Bronchial epithelial cell (primary cell): ENCODE data around the gene IL17D. TPM values are rescaled to one million over a fixed set of nuclear protein-coding genes. Genes with fewer than 3 reads are reported as not detected.

Experiments
- DNase-seq: peaks from one replicate; pipeline ENCODE4 v3.0.0-alpha.2; 2010; ENCODE audit warnings: low read depth
- FAIRE-seq: peaks from 2 replicates; lab custom pipeline; 2011; peaks lifted over from hg19 to GRCh38; lab: Jason Lieb, UNC
- H3K27me3 ChIP-seq: 2 replicates; pipeline ENCODE4 v1.5.1; 2011; ENCODE audit warnings: low read length; ENCODE audit not compliant: control insufficient read depth, insufficient read depth
- H3K36me3 ChIP-seq: 2 replicates; pipeline ENCODE4 v1.5.1; 2011; ENCODE audit warnings: low read length; ENCODE audit not compliant: control insufficient read depth, insufficient read depth
- H3K4me3 ChIP-seq: 2 replicates; pipeline ENCODE4 v1.5.1; 2011; ENCODE audit warnings: mild to moderate bottlenecking, low read depth, low read length, control low read depth
- total RNA-seq: library from RNA; depleted of rRNA; stranded (reverse); fragments of >200 nt; gene quantifications from 2 replicates; pipeline ENCODE4 v1.2.1, GENCODE V29; 2014
- TF ChIP-seq, protein P1 (sequence below): IDR thresholded peaks from 2 replicates; pipeline ENCODE4 v1.5.1; 2011; ENCODE audit warnings: mild to moderate bottlenecking, moderate library complexity, low read length, control low read depth, inconsistent platforms; ENCODE audit not compliant: insufficient read depth, severe bottlenecking

IL17D gene
- total RNA-seq, 1 donor from 2014 or later, result under 0.01 TPM

DNA sequence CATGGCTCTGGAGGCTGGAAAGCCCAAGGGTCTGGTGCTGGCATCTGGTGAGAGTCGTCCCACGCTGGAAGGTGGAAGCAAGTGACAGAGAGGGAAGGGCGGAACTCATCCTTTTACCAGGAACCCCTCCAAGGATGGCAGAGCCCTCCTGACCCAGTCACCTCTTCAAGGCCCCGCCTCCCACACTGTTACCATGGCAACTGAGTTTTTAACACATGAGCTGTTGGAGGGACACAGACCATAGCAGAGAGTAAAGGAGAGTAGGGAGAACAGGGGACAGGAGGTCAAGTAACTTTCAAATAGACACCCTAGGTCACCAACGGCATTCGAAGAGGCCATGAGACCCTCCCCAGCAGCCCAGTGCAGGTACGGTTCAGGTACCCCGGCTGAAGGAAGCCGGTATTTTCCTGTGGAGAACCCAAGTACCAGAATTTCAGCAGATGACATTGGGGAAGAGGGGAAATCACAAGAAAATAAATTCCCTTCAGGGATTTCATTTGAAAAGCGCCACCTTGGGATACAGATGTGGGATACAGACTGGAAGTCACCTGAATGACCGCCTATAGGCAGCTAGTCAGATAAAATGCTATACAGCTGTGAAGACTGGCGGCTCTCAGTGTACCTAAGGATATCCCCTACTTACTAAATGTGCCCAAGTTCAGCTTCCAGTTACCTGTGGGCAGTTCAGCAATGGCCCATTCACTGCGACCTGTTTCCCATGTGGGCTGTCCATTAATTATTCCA, 8.0 kb downstream of the IL17D start:
- TF ChIP-seq, protein P1, sequence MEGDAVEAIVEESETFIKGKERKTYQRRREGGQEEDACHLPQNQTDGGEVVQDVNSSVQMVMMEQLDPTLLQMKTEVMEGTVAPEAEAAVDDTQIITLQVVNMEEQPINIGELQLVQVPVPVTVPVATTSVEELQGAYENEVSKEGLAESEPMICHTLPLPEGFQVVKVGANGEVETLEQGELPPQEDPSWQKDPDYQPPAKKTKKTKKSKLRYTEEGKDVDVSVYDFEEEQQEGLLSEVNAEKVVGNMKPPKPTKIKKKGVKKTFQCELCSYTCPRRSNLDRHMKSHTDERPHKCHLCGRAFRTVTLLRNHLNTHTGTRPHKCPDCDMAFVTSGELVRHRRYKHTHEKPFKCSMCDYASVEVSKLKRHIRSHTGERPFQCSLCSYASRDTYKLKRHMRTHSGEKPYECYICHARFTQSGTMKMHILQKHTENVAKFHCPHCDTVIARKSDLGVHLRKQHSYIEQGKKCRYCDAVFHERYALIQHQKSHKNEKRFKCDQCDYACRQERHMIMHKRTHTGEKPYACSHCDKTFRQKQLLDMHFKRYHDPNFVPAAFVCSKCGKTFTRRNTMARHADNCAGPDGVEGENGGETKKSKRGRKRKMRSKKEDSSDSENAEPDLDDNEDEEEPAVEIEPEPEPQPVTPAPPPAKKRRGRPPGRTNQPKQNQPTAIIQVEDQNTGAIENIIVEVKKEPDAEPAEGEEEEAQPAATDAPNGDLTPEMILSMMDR, result no peak
- H3K4me3 ChIP-seq, result no peak overlapping the region
- H3K36me3 ChIP-seq, result no peaks in the 10 kb centered on the region
- H3K27me3 ChIP-seq, result peaks cover 1% of the 10 kb centered on the region
- no peak for DNase-seq
- no peak for FAIRE-seq

DNA sequence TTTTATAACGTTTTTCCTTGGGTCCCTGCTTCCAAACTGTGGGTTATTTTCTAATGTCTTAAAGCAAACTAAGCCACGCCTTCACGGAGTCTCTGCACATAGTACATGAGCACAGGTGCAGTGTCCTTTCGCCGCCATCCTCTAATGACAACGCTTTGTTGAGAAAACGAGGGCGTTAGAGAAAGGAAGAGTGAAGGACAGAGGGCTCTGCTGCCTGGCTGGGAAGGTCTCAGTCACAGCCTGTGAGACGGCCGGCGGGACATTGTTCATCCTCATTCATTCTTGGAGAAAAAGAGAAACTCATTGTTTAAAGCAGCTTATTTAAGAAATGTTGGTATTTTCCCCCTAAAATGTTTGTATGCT, 9.5 kb downstream of the IL17D start:
- no peak for DNase-seq
- no peak for FAIRE-seq
- peaks cover 1% of the 10 kb centered on the region for H3K27me3 ChIP-seq
- TF ChIP-seq, protein P1, result no peak
- no peak overlapping the region for H3K4me3 ChIP-seq
- H3K36me3 ChIP-seq, result no peaks in the 10 kb centered on the region

DNA sequence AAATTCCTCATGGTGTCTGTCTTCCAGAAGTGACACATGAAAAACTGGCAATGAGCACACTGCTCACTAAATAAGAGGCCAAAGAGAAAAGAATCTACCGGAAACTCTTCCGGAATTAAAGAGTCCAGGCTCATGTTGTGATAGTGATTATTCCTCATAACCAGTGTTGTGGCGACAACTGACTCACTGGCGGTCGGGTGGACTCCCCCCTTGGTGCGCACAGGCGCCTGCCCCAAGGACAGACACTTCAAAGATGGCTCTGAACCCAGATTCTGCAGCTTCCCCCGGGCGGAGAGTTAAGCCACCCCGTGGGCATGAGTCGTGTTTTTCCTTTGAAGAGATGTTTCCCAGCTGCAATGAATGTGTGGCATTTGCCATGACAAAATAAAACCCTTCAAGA, 10.3 kb downstream of the IL17D start:
- H3K36me3 ChIP-seq, result no peaks in the 10 kb centered on the region
- H3K27me3 ChIP-seq, result peaks cover 1% of the 10 kb centered on the region
- TF ChIP-seq, protein P1, result no peak
- DNase-seq (no peak), FAIRE-seq (no peak)
- H3K4me3 ChIP-seq, result no peak overlapping the region

DNA sequence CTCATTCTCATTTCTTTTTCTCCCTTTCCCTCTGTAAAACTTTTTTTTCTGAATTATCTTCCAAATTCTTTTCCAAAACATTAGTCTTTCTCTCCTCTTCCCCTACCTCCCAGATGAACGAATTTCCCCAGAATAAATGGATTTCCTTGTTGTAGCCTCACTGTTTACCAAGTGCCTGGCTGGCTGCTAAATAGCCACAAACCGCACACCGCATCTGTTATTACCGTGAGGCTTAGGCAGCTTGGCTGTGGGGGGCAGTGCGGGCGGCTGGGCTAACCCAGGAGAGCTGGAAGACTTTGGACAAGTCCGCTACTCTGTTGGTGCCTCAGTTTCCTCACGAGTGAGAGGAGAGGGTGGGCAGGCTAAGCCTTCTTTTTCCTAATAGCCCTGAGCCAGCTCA, 10.7 kb downstream of the IL17D start:
- no peak for FAIRE-seq
- no peak for DNase-seq

DNA sequence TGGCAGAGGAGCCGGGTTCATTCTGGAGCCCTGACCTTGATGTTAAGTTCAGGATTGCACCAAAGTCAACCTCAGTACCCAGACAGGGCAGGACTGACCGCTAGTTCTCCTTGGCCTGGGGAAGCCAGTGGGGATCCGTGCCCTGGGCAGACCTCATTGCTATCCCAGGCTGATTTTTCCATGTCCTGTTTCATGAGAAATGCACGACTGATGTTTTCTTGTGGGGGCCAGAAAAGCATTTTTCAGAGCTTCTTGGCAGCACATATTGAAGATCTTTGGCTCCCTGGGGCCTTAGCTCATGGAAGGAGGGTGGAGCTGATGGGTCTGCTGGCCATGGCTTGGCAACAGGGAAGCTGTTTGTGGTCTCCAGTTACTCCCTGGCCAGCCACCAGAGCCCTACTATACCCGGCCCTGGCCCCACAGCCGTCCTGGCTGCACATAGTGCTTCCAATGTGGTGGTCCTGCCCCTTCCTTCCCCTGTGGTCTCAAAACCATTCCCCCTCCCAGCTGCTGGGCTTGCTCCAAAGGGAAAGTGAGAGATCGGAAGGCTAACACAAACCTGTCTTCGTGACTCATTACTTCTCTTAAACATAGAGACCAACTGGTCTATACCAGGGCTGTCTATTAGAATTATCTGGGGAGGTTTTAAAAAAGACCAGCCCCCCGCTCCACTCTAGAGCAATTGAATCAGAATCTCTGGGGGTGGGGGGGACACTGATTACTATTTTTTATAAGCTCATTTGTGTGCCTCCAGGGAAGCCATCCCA, 11.2 kb downstream of the IL17D start:
- FAIRE-seq, result no peak
- no peak for DNase-seq
- TF ChIP-seq, protein P1, result no peak

More for the DNA sequence above, 10.7 kb downstream of the IL17D start:
- no peaks in the 10 kb centered on the region for H3K36me3 ChIP-seq
- TF ChIP-seq, protein P1, result no peak
- H3K4me3 ChIP-seq, result no peak overlapping the region
- peaks cover 1% of the 10 kb centered on the region for H3K27me3 ChIP-seq

More for the DNA sequence above, 11.2 kb downstream of the IL17D start:
- H3K36me3 ChIP-seq, result no peaks in the 10 kb centered on the region
- H3K4me3 ChIP-seq, result no peak overlapping the region
- peaks cover 1% of the 10 kb centered on the region for H3K27me3 ChIP-seq
